WTC11 (cell line): ENCODE results near the gene RSAD1. TPM values are rescaled to one million over a fixed set of nuclear protein-coding genes. Genes with fewer than 3 reads are reported as not detected.
A peak's percentile ranks its signal among the peaks of the same experiment; 100 is the strongest.

Experiments used
- ATAC-seq: fragments of 200-7000 bp; cut with Tn5 transposase; 2 replicates; pipeline ENCODE4 v1.10.0; 2021; ENCODE audit warnings: mild to moderate bottlenecking, moderate library complexity
- CTCF ChIA-PET: fragments of 300-600 bp; sonication (Branson Sonifier 250); formaldehyde crosslinking; loops from one replicate; lab custom pipeline; 2021; ENCODE audit warnings: antibody characterized with exemption; lab: Charles Lee
- POLR2A ChIA-PET: fragments of 350-600 bp; sonication (Branson Sonifier 250); formaldehyde crosslinking; loops from one replicate; lab custom pipeline; 2021; ENCODE audit warnings: antibody characterized with exemption; lab: Charles Lee
- DNase-seq: peaks from one replicate; pipeline ENCODE4 v3.0.0; 2021; ENCODE audit warnings: low spot score
- H3K27ac Mint-ChIP-seq: 2 replicates; pipeline ENCODE4 v1.8.0; 2021; ENCODE audit warnings: mixed read lengths
- H3K27me3 Mint-ChIP-seq: 2 replicates; pipeline ENCODE4 v1.8.0; 2021; ENCODE audit warnings: low read depth, mild to moderate bottlenecking, moderate library complexity, mixed read lengths
- H3K36me3 Mint-ChIP-seq: 2 replicates; pipeline ENCODE4 v1.8.0; 2021; ENCODE audit warnings: mixed read lengths
- H3K4me1 Mint-ChIP-seq: 2 replicates; pipeline ENCODE4 v1.8.0; 2022; ENCODE audit warnings: mixed read lengths
- H3K4me3 Mint-ChIP-seq: 2 replicates; pipeline ENCODE4 v1.8.0; 2021; ENCODE audit warnings: mild to moderate bottlenecking, moderate library complexity, mixed read lengths
- H3K9me3 Mint-ChIP-seq: 2 replicates; pipeline ENCODE4 v1.8.0; 2021; ENCODE audit warnings: mixed read lengths
- EMX1 ChIP-seq: fragments of 250-450 bp; sonication (Bioruptor Pico); IDR thresholded peaks from 2 replicates; pipeline ENCODE4 v1.8.0; 2021; ENCODE audit warnings: mild to moderate bottlenecking
- ESRRA ChIP-seq: sonication (generic); formaldehyde crosslinking; IDR thresholded peaks from 2 replicates; pipeline ENCODE4 v1.8.1; 2022; ENCODE audit warnings: mild to moderate bottlenecking, missing genetic modification reagents, borderline replicate concordance
- GABPB1 ChIP-seq: sonication (generic); formaldehyde crosslinking; IDR thresholded peaks from 2 replicates; pipeline ENCODE4 v1.8.1; 2023; ENCODE audit warnings: mild to moderate bottlenecking, missing genetic modification reagents
- IRF2 ChIP-seq: sonication (generic); formaldehyde crosslinking; IDR thresholded peaks from 2 replicates; pipeline ENCODE4 v1.8.0; 2022; ENCODE audit warnings: low read depth, missing genetic modification reagents, borderline replicate concordance
- MYBL2 ChIP-seq: sonication (generic); formaldehyde crosslinking; IDR thresholded peaks from 2 replicates; pipeline ENCODE4 v1.8.1; 2023; ENCODE audit warnings: mild to moderate bottlenecking, moderate library complexity, missing genetic modification reagents
- PRRX2 ChIP-seq: fragments of 250-450 bp; sonication (Bioruptor Pico); IDR thresholded peaks from 2 replicates; pipeline ENCODE4 v1.8.0; 2021; ENCODE audit warnings: mild to moderate bottlenecking
- SOX15 ChIP-seq: fragments of 250-450 bp; sonication (Bioruptor Pico); IDR thresholded peaks from 2 replicates; pipeline ENCODE4 v1.9.0; 2021; ENCODE audit warnings: mild to moderate bottlenecking
- STAT6 ChIP-seq: sonication (generic); formaldehyde crosslinking; conservative IDR thresholded peaks from 2 replicates; pipeline ENCODE4 v1.8.1; 2023; ENCODE audit warnings: mild to moderate bottlenecking, low read depth, missing genetic modification reagents, moderate library complexity
- TCF7 ChIP-seq: sonication (generic); formaldehyde crosslinking; IDR thresholded peaks from 2 replicates; pipeline ENCODE4 v1.8.0; 2022; ENCODE audit warnings: mild to moderate bottlenecking, low read depth, missing genetic modification reagents, moderate library complexity
- ZBTB21 ChIP-seq: sonication (generic); formaldehyde crosslinking; IDR thresholded peaks from 2 replicates; pipeline ENCODE4 v1.8.1; 2023; ENCODE audit warnings: mild to moderate bottlenecking, missing genetic modification reagents, borderline replicate concordance
- ZNF219 ChIP-seq: sonication (generic); formaldehyde crosslinking; IDR thresholded peaks from 2 replicates; pipeline ENCODE4 v1.8.0; 2023; ENCODE audit warnings: missing genetic modification reagents, mild to moderate bottlenecking, borderline replicate concordance
- ZNF423 ChIP-seq: fragments of 250-450 bp; sonication (Bioruptor Pico); IDR thresholded peaks from 2 replicates; pipeline ENCODE4 v2.1.2; 2022; ENCODE audit warnings: mild to moderate bottlenecking, moderate library complexity
- ZNF532 ChIP-seq: fragments of 250-450 bp; sonication (Bioruptor Pico); IDR thresholded peaks from 2 replicates; pipeline ENCODE4 v1.9.0; 2021; ENCODE audit warnings: mild to moderate bottlenecking, borderline replicate concordance
- ZNF671 ChIP-seq: fragments of 250-450 bp; sonication (Bioruptor Pico); IDR thresholded peaks from 2 replicates; pipeline ENCODE4 v1.8.0; 2021; ENCODE audit warnings: mild to moderate bottlenecking
- total RNA-seq: library from RNA; stranded (reverse); gene quantifications from 3 replicates; pipeline ENCODE4 v1.2.3, GENCODE V29; 2021
- TF ChIP-seq, protein P1 (sequence below): sonication (generic); formaldehyde crosslinking; IDR thresholded peaks from 2 replicates; pipeline ENCODE4 v1.8.1; 2022; ENCODE audit warnings: low read depth, mild to moderate bottlenecking, moderate library complexity, missing genetic modification reagents, borderline replicate concordance
- TF ChIP-seq, protein P2 (sequence below): sonication (generic); formaldehyde crosslinking; IDR thresholded peaks from 2 replicates; pipeline ENCODE4 v1.8.1; 2023; ENCODE audit warnings: mild to moderate bottlenecking, missing genetic modification reagents, moderate library complexity
- TF ChIP-seq, protein P3 (sequence below): fragments of 250-450 bp; sonication (Bioruptor Pico); conservative IDR thresholded peaks from 2 replicates; pipeline ENCODE4 v1.9.0; 2021; ENCODE audit warnings: mild to moderate bottlenecking

Gene RSAD1
- total RNA-seq, 1 experiment from 2014 or later = 35.1 TPM

GRCh38 chr17:50470426-50470825, 8.2 kb upstream of the RSAD1 start:
- Mint-ChIP-seq H3K36me3 (no peaks in the 10 kb centered on the region), H3K9me3 (no peaks in the 10 kb centered on the region), H3K4me1 (peaks cover 23% of the 10 kb centered on the region), H3K27ac (no peak overlapping the region), H3K4me3 (no peak overlapping the region), H3K27me3 (peaks cover 30% of the 10 kb centered on the region)
- TF ChIP-seq, protein P1, sequence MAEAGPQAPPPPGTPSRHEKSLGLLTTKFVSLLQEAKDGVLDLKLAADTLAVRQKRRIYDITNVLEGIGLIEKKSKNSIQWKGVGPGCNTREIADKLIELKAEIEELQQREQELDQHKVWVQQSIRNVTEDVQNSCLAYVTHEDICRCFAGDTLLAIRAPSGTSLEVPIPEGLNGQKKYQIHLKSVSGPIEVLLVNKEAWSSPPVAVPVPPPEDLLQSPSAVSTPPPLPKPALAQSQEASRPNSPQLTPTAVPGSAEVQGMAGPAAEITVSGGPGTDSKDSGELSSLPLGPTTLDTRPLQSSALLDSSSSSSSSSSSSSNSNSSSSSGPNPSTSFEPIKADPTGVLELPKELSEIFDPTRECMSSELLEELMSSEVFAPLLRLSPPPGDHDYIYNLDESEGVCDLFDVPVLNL = no peak
- TF ChIP-seq IRF2 (CRISPR knock-in tag) (no peak), TCF7 (no peak), EMX1 (no peak), GABPB1 (CRISPR knock-in tag) (no peak), ZNF423 (CRISPR knock-in tag) (no peak), ZBTB21 (no peak), PRRX2 (no peak)
- TF ChIP-seq, protein P2, sequence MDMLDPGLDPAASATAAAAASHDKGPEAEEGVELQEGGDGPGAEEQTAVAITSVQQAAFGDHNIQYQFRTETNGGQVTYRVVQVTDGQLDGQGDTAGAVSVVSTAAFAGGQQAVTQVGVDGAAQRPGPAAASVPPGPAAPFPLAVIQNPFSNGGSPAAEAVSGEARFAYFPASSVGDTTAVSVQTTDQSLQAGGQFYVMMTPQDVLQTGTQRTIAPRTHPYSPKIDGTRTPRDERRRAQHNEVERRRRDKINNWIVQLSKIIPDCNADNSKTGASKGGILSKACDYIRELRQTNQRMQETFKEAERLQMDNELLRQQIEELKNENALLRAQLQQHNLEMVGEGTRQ (CRISPR knock-in tag) = no peak
- DNase-seq (no peak), ATAC-seq (no peak; the same call in 1 of the 2 replicates)
- ChIA-PET CTCF (interaction anchor here (0.6 to 5.8 kb wide), 3 partner anchors 9 to 73 kb away, joined by 3 to 40 read pairs (median 17); partner anchors contain the start of gene LRRC59), POLR2A (no interaction called here)

DNA sequence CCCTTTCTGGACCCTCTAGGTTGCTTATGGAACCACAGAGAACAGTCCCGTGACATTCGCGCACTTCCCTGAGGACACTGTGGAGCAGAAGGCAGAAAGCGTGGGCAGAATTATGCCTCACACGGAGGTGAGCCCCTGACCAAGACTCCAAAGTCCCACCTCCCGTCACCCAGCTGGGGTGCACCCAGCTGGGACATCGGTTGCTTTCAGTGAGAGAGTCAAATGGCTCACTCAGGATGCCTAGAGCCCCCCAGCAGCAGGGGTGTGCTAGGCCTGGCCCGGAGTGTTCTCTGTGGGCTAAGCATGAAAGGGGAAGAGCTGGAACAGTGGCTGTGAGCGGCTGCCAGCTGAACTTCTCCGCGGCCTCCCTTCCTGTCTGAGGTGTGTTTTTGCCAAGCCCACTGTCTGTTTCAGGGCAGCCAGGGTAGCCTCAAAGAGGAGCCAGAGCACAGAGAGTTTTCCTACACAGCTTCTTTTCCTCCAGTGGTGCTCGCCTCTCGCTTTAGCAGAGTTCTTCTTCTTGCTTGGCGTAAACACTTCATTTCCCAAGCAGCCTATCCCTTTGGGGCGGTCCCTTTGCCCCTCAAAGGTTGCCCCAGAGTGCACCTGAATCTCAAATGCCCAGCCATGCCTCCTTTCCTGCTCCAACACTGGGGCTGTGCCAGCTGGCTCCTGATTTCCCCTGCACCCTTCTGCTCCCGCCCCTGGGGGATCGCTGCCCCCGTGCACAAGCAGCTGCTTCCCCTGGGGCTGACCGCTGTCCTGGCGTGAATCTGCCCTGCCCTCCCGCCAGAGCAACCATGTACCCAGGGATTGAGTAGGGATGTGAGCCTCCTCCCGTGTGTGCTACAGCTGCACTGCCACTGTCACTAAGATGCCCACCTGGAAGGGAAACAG, 7.4 kb upstream of the RSAD1 start:
- H3K9me3 Mint-ChIP-seq = no peaks in the 10 kb centered on the region
- ATAC-seq = no peak
- TF ChIP-seq SOX15 (CRISPR knock-in tag) (no peak), ESRRA (CRISPR knock-in tag) (no peak), ZNF219 (CRISPR knock-in tag) (no peak)
- TF ChIP-seq, protein P3, sequence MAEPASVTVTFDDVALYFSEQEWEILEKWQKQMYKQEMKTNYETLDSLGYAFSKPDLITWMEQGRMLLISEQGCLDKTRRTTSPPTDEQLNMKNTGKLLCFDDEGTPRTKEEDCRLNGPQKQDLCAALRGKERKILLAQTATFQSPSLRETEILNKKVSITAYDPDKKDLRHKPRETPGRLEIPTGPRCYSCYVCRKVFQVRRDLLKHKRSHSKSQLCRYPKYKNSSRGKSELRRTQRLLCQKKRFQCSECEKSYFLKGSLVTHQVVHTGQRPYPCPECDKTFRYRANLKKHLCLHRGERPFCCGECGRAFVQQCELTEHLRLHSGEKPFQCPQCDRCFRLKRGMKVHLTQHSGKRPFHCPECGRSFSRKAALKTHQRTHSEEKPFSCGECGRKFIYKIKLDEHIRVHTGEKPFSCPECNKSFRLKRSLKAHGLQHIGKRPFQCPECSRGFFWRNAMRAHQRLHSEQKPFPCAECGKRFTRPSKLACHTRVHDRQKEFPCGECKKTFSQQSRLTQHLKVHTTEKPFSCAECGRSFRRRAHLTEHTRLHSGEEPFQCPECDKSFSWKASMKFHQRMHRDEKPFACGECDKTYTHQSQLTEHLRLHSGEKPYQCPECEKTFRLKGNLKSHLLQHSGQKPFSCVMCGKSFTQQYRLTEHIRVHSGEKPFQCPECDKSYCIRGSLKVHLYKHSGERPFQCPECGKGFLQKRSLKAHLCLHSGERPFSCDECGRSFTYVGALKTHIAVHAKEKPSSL = no peak
- TF ChIP-seq, all 79 proteins: peak for 0
- H3K36me3 Mint-ChIP-seq = no peaks in the 10 kb centered on the region
- CTCF ChIA-PET = interaction anchor here (1.3 to 5.8 kb wide), 7 partner anchors 8 to 112 kb away, joined by 3 to 40 read pairs (median 4); partner anchors contain the start of gene LRRC59
- DNase-seq = no peak
- H3K4me1 Mint-ChIP-seq = peaks cover 24% of the 10 kb centered on the region
- peak overlapping the region; percentile 30; the same call in 1 of the 2 replicates for H3K27ac Mint-ChIP-seq
- H3K4me3 Mint-ChIP-seq = no peak overlapping the region
- POLR2A ChIA-PET = no interaction called here
- H3K27me3 Mint-ChIP-seq = peaks cover 35% of the 10 kb centered on the region

- no peak for ATAC-seq
- Mint-ChIP-seq H3K9me3 (no peaks in the 10 kb centered on the region), H3K4me1 (peaks cover 22% of the 10 kb centered on the region), H3K36me3 (no peaks in the 10 kb centered on the region), H3K27me3 (peaks cover 32% of the 10 kb centered on the region), H3K4me3 (no peak overlapping the region), H3K27ac (no peak overlapping the region)
- ChIA-PET CTCF (interaction anchor here (0.6 to 5.8 kb wide), 11 partner anchors 10 to 272 kb away, joined by 3 to 40 read pairs (median 4); partner anchors contain the start of gene LRRC59), POLR2A (no interaction called here)
- DNase-seq = no peak
- no peak for TF ChIP-seq STAT6
- TF ChIP-seq, protein P3 = no peak
- no peak for TF ChIP-seq ZNF532 (CRISPR knock-in tag)
- TF ChIP-seq ZNF671 (CRISPR knock-in tag) = no peak
- TF ChIP-seq MYBL2 (CRISPR knock-in tag) = no peak
Observed at GRCh38 chr17:50472286-50472685, 6.4 kb upstream of the RSAD1 start.
